GM23248 (cell line): ENCODE results near the gene NUP42. TPM values are rescaled to one million over a fixed set of nuclear protein-coding genes. Genes with fewer than 3 reads are reported as not detected.

ENCODE experiments used
- DNase-seq: peaks from one replicate; pipeline ENCODE4 v3.0.0-alpha.2; 2015
- H2AFZ ChIP-seq: fragments of 200-600 bp; sonication (generic); 2 replicates; pipeline ENCODE4 v1.6.1; 2016; ENCODE audit warnings: antibody characterized with exemption
- H3F3A ChIP-seq: fragments of 200-600 bp; sonication (generic); 2 replicates; pipeline ENCODE4 v1.6.1; 2016; ENCODE audit warnings: mild to moderate bottlenecking, antibody characterized with exemption, mixed run types; ENCODE audit not compliant: insufficient read depth
- H3K27ac ChIP-seq: fragments of 200-600 bp; sonication (generic); 2 replicates; pipeline ENCODE4 v1.5.1; 2016; ENCODE audit warnings: mild to moderate bottlenecking
- H3K27me3 ChIP-seq: fragments of 200-600 bp; sonication (generic); replicated peaks from 2 replicates; pipeline ENCODE4 v1.6.1; 2016; ENCODE audit warnings: mild to moderate bottlenecking; ENCODE audit not compliant: insufficient read depth
- H3K36me3 ChIP-seq: fragments of 200-600 bp; sonication (generic); 2 replicates; pipeline ENCODE4 v1.6.1; 2016; ENCODE audit warnings: low read depth, mild to moderate bottlenecking
- H3K4me1 ChIP-seq: fragments of 200-600 bp; sonication (generic); 2 replicates; pipeline ENCODE4 v1.6.1; 2016; ENCODE audit warnings: mild to moderate bottlenecking; ENCODE audit not compliant: insufficient read depth
- H3K4me2 ChIP-seq: fragments of 200-600 bp; sonication (generic); one replicate; pipeline ENCODE4 v1.6.1; 2016; ENCODE audit warnings: mild to moderate bottlenecking; ENCODE audit not compliant: unreplicated experiment
- H3K4me3 ChIP-seq: fragments of 200-600 bp; sonication (generic); 2 replicates; pipeline ENCODE4 v1.5.1; 2016; ENCODE audit warnings: mild to moderate bottlenecking
- H3K79me2 ChIP-seq: fragments of 200-600 bp; sonication (generic); 2 replicates; pipeline ENCODE4 v1.6.1; 2016; ENCODE audit warnings: mild to moderate bottlenecking; ENCODE audit not compliant: insufficient read depth
- H3K9ac ChIP-seq: fragments of 200-600 bp; sonication (generic); 2 replicates; pipeline ENCODE4 v1.6.1; 2016; ENCODE audit warnings: mild to moderate bottlenecking
- H3K9me2 ChIP-seq: fragments of 200-600 bp; sonication (generic); 2 replicates; pipeline ENCODE4 v1.6.1; 2016; ENCODE audit warnings: mixed run types, mild to moderate bottlenecking, moderate library complexity; ENCODE audit not compliant: insufficient read depth
- H3K9me3 ChIP-seq: fragments of 200-600 bp; sonication (generic); one replicate; pipeline ENCODE4 v1.6.1; 2017; ENCODE audit warnings: low read depth
- H4K20me1 ChIP-seq: fragments of 200-600 bp; sonication (generic); 2 replicates; pipeline ENCODE4 v1.6.0; 2016; ENCODE audit not compliant: insufficient read depth
- EZH2 ChIP-seq: fragments of 200-600 bp; sonication (generic); IDR thresholded peaks from 2 replicates; pipeline ENCODE4 v1.6.1; 2018; ENCODE audit warnings: antibody characterized with exemption, mild to moderate bottlenecking; ENCODE audit not compliant: insufficient read depth, poor library complexity, severe bottlenecking
- EZH2phosphoT487 ChIP-seq: fragments of 200-600 bp; sonication (generic); IDR thresholded peaks from 2 replicates; pipeline ENCODE4 v1.6.1; 2018; ENCODE audit warnings: antibody characterized with exemption, moderate library complexity, mild to moderate bottlenecking, low read depth; ENCODE audit not compliant: insufficient read depth
- WGBS, 2 experiments: methylation state at CpG; one replicate each; pipeline ENCODE4 v1.1.6; 2015 to 2017; ENCODE audit warnings: low lambda C conversion rate in 2 of 2, low coverage in 1 of 2; ENCODE audit errors: missing lambda C conversion rate in 2 of 2; 5-methylcytosine and 5-hydroxymethylcytosine counted together
- in situ Hi-C: fragments of 300-500 bp; cut with MboI; formaldehyde crosslinking; loops from 2 replicates; pipeline ENCODE4 v1.15.0; 2020
- polyA plus RNA-seq: library from polyadenylated mRNA; unstranded; fragments of >200 nt; fragmentation: Nextera tagmentation; extraction: Ambion mirVana; gene quantifications from 2 replicates; pipeline ENCODE4 v1.2.1, GENCODE V29; 2016
- total RNA-seq: library from RNA; depleted of rRNA; stranded (reverse); fragments of >200 nt; shearing (Covaris generic); gene quantifications from 2 replicates; pipeline ENCODE4 v1.2.3, GENCODE V29; 2014; rRNA removed

The NUP42 gene, protein sequence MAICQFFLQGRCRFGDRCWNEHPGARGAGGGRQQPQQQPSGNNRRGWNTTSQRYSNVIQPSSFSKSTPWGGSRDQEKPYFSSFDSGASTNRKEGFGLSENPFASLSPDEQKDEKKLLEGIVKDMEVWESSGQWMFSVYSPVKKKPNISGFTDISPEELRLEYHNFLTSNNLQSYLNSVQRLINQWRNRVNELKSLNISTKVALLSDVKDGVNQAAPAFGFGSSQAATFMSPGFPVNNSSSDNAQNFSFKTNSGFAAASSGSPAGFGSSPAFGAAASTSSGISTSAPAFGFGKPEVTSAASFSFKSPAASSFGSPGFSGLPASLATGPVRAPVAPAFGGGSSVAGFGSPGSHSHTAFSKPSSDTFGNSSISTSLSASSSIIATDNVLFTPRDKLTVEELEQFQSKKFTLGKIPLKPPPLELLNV
- total RNA-seq (34.2 and 61.3 TPM in 2 replicates), polyA plus RNA-seq (27.1 and 28.5 TPM in 2 replicates)

GRCh38 chr7:23181684-23182553 lies at the start of gene NUP42:
TSS of gene NUP42 (plus strand) at chr7:23182048. CDS start at chr7:23182086, 38 bp downstream.
- Histone ChIP-seq H3K27ac (peak within 1 kb of the TSS; percentile 85), H3K9ac (peak within 1 kb of the TSS; percentile 93), H3K36me3 (peaks cover 18% of the 10 kb centered on the region), H3K79me2 (peaks cover 44% of the 10 kb centered on the region), H3K4me2 (peak within 1 kb of the TSS; percentile 73), H3K9me3 (no peaks in the 10 kb centered on the region), H3K4me1 (peaks cover 32% of the 10 kb centered on the region), H3K27me3 (no peaks in the 10 kb centered on the region), H3K4me3 (peak within 1 kb of the TSS; percentile 89), H3K9me2 (no peaks in the 10 kb centered on the region), H4K20me1 (no peaks in the 10 kb centered on the region), H2AFZ (peak within 1 kb of the TSS; percentile 94), H3F3A (peaks cover 31% of the 10 kb centered on the region)
- peak; percentile 100 for DNase-seq
- 0 to 1% methylated on average over 63 of the region's 63 CpGs for WGBS, 2 experiments
- in situ Hi-C loops: no loop called here
- TF ChIP-seq EZH2: no peak
- TF ChIP-seq EZH2phosphoT487: no peak

DNA sequence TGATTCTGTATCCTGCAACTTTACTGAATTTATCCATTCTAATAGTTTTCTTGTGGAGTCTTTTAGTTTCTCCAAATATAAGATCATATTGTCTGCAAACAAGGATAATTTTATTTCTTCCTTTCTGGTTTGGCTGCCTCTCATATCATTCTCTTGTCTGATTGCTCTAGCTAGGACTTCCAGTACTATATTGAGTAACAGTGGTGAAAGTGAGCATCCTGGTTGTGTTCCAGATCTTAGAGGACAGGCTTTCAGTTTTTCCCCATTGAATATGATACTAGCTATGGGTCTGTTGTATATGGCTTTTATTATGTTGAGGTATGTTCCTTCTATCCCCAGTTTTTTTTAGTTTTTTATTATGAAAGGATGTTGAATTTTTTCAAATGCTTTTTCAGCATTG lies 48.1 kb upstream of the NUP42 start:
- Histone ChIP-seq H3K36me3 (peaks cover 10% of the 10 kb centered on the region; the same call in 1 of the 2 replicates), H3K9me2 (no peaks in the 10 kb centered on the region), H3F3A (no peaks in the 10 kb centered on the region), H2AFZ (no peak overlapping the region), H3K4me1 (no peaks in the 10 kb centered on the region), H3K9ac (no peak overlapping the region), H3K27ac (no peak overlapping the region), H3K9me3 (no peaks in the 10 kb centered on the region), H4K20me1 (no peaks in the 10 kb centered on the region; the same call in 1 of the 2 replicates), H3K4me3 (no peak overlapping the region), H3K27me3 (no peaks in the 10 kb centered on the region), H3K4me2 (no peak overlapping the region), H3K79me2 (no peaks in the 10 kb centered on the region)
- DNase-seq: no peak
- no peak for TF ChIP-seq EZH2phosphoT487
- no peak for TF ChIP-seq EZH2
- in situ Hi-C loops: no loop called here

DNA sequence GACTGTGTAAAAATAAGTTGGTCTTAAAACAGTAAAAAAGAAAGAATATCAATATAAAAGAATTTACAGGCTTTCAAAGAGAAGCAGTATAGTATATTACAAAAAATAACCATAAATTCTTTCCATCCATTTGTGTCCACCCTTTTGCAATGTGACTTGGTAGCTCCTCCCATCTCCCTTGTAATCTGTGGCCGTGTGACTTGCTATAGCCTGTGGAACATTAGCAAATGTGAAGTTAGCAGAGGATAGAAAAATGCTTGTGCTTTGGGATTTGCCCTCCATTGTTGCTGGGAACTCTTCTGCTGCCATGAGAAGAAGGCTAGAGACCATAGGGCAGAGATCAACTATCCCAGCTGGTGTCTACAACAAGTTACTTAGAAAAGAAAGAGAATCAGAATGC lies 46.1 kb upstream of the NUP42 start:
- no peak for DNase-seq
- in situ Hi-C loops: no loop called here
- 59 to 62% methylated on average over 1 of the region's 1 CpG for WGBS, 2 experiments

GRCh38 chr7:23136216-23136615 lies 45.6 kb upstream of the NUP42 start:
- no peak for DNase-seq
- no peak overlapping the region for H3K4me2 ChIP-seq
- no peaks in the 10 kb centered on the region for H3K9me2 ChIP-seq
- no peak overlapping the region for H2AFZ ChIP-seq
- H3K9me3 ChIP-seq: no peaks in the 10 kb centered on the region
- H3K27ac ChIP-seq: no peak overlapping the region
- H3F3A ChIP-seq: no peaks in the 10 kb centered on the region
- H4K20me1 ChIP-seq: no peaks in the 10 kb centered on the region; the same call in 1 of the 2 replicates
- H3K4me1 ChIP-seq: no peaks in the 10 kb centered on the region
- in situ Hi-C loops: no loop called here
- no peak overlapping the region for H3K4me3 ChIP-seq
- no peak overlapping the region for H3K9ac ChIP-seq
- 0 out of 2 replicates have a peak, but pooled peaks cover 3% of the 10 kb centered on the region for H3K36me3 ChIP-seq
- 96 to 100% methylated on average over 1 of the region's 1 CpG for WGBS, 2 experiments
- no peaks in the 10 kb centered on the region for H3K79me2 ChIP-seq
- TF ChIP-seq EZH2 (no peak), EZH2phosphoT487 (no peak)
- no peaks in the 10 kb centered on the region for H3K27me3 ChIP-seq

More for the DNA sequence above, 46.1 kb upstream of the NUP42 start:
- Histone ChIP-seq H3K27me3 (no peaks in the 10 kb centered on the region), H3K9ac (no peak overlapping the region), H3K4me3 (no peak overlapping the region), H3K4me2 (no peak overlapping the region), H4K20me1 (no peaks in the 10 kb centered on the region; the same call in 1 of the 2 replicates), H3K79me2 (no peaks in the 10 kb centered on the region), H3K9me3 (no peaks in the 10 kb centered on the region), H3F3A (no peaks in the 10 kb centered on the region), H3K27ac (no peak overlapping the region), H3K9me2 (no peaks in the 10 kb centered on the region), H2AFZ (no peak overlapping the region), H3K36me3 (peaks cover 3% of the 10 kb centered on the region; the same call in 1 of the 2 replicates), H3K4me1 (no peaks in the 10 kb centered on the region)
- TF ChIP-seq EZH2: no peak
- no peak for TF ChIP-seq EZH2phosphoT487
